GM12891 (cell line): ENCODE results near the gene CTPS1.

Experiments used
- POLR2A ChIP-seq: IDR thresholded peaks from 2 replicates; pipeline ENCODE4 v1.6.1; 2011; ENCODE audit warnings: low read depth, low read length, control low read depth
- POLR2AphosphoS5 ChIP-seq: IDR thresholded peaks from 2 replicates; pipeline ENCODE4 v1.6.1; 2011; ENCODE audit warnings: low read depth, low read length, control low read depth
- SPI1 ChIP-seq: IDR thresholded peaks from 2 replicates; pipeline ENCODE4 v1.6.1; 2011; ENCODE audit warnings: low read depth, low read length, control low read depth

DNA sequence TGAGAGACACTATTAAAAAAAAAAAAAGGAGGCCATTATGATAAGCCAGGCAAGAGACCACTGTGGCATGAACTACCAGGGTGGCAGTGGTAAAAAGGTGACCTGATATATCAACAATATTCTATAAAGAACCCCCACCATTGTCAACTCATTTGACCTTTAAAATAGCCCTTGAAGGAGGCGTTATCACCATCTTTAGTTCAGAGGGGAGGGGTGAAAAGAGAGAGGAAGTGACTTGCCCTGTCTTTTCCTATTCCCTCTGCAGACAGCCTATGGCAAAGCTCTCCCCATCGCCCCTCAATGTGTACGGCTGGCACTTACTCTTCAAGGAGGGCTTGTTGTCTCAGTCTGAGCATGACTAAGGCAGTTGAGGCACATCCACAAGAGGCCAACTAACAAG lies 53.8 kb downstream of the CTPS1 start:
- TF ChIP-seq POLR2A (no peak), POLR2AphosphoS5 (no peak), SPI1 (no peak)
